ENCODE data around the gene TSSC4. TPM values are rescaled to one million over a fixed set of nuclear protein-coding genes. Genes with fewer than 3 reads are reported as not detected.

Gene TSSC4
- total and polyA plus RNA-seq, 9 of the 15 experiments (the other 6 are each of a cell fraction or from before 2014, with no cell fraction given): 0.41 to 54.2 (median 11.0) TPM

GRCh38 chr11:2400069-2400761 is at the start of gene TSSC4 (continued):
- no peak for TF ChIP-seq MBD1 (CRISPR knock-in tag; IDR thresholded peaks at IDR 0.05)
- peak; percentile 93 for TF ChIP-seq FOXK2 (conservative IDR thresholded peaks at IDR 0.05 in 1 of 2, IDR thresholded peaks at IDR 0.05 in 1 of 2; ENCODE audit: low read depth in 2 of 2)
- no peak for TF ChIP-seq CEBPZ (IDR thresholded peaks at IDR 0.05; ENCODE audit: borderline replicate concordance, low read depth, low read length)
- 0 out of 2 replicates have a peak, but pooled peaks have one; percentile 68 for TF ChIP-seq ZBTB43 (CRISPR knock-in tag; IDR thresholded peaks at IDR 0.05)
- no peak for TF ChIP-seq CHD7 (IDR thresholded peaks at IDR 0.05; ENCODE audit: low read depth, low read length)
- peak; percentile 92 for TF ChIP-seq PKNOX1 (IDR thresholded peaks at IDR 0.05)

Data from K562 (cell line).